ENCODE measurements around the gene FIBCD1.

GRCh38 chr9:130884111-130884531 is 54.9 kb downstream of the FIBCD1 start:
- TF ChIP-seq, protein P1, sequence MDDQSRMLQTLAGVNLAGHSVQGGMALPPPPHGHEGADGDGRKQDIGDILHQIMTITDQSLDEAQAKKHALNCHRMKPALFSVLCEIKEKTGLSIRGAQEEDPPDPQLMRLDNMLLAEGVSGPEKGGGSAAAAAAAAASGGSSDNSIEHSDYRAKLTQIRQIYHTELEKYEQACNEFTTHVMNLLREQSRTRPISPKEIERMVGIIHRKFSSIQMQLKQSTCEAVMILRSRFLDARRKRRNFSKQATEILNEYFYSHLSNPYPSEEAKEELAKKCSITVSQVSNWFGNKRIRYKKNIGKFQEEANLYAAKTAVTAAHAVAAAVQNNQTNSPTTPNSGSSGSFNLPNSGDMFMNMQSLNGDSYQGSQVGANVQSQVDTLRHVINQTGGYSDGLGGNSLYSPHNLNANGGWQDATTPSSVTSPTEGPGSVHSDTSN (IDR thresholded peaks at IDR 0.05): no peak
- TF ChIP-seq CTCF (IDR thresholded peaks at IDR 0.05): no peak
- no peak for TF ChIP-seq POLR2AphosphoS5 (IDR thresholded peaks at IDR 0.05; ENCODE audit: low read depth, low read length)
- TF ChIP-seq, protein P2, sequence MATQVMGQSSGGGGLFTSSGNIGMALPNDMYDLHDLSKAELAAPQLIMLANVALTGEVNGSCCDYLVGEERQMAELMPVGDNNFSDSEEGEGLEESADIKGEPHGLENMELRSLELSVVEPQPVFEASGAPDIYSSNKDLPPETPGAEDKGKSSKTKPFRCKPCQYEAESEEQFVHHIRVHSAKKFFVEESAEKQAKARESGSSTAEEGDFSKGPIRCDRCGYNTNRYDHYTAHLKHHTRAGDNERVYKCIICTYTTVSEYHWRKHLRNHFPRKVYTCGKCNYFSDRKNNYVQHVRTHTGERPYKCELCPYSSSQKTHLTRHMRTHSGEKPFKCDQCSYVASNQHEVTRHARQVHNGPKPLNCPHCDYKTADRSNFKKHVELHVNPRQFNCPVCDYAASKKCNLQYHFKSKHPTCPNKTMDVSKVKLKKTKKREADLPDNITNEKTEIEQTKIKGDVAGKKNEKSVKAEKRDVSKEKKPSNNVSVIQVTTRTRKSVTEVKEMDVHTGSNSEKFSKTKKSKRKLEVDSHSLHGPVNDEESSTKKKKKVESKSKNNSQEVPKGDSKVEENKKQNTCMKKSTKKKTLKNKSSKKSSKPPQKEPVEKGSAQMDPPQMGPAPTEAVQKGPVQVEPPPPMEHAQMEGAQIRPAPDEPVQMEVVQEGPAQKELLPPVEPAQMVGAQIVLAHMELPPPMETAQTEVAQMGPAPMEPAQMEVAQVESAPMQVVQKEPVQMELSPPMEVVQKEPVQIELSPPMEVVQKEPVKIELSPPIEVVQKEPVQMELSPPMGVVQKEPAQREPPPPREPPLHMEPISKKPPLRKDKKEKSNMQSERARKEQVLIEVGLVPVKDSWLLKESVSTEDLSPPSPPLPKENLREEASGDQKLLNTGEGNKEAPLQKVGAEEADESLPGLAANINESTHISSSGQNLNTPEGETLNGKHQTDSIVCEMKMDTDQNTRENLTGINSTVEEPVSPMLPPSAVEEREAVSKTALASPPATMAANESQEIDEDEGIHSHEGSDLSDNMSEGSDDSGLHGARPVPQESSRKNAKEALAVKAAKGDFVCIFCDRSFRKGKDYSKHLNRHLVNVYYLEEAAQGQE (IDR thresholded peaks at IDR 0.05; ENCODE audit: low read depth, low read length): no peak
- no peak for TF ChIP-seq EP300 (IDR thresholded peaks at IDR 0.05; ENCODE audit: borderline replicate concordance in 1 of 2, low read depth in 1 of 2, low read length in 1 of 2)
- no peak for TF ChIP-seq SIN3A (IDR thresholded peaks at IDR 0.05; ENCODE audit: borderline replicate concordance, low read depth, low read length)
- no peak for TF ChIP-seq YY1 (IDR thresholded peaks at IDR 0.05; ENCODE audit: low read depth)
- no peak for TF ChIP-seq RXRA (IDR thresholded peaks at IDR 0.05; ENCODE audit: borderline replicate concordance, low read depth)
- no peak for TF ChIP-seq FOSL2 (IDR thresholded peaks at IDR 0.05; ENCODE audit: borderline replicate concordance, low read depth)
- TF ChIP-seq JUND (IDR thresholded peaks at IDR 0.05): no peak
- TF ChIP-seq GABPA (IDR thresholded peaks at IDR 0.05; ENCODE audit: low read depth): no peak
- no peak for TF ChIP-seq ELF1 (IDR thresholded peaks at IDR 0.05)
- TF ChIP-seq CHD2 (IDR thresholded peaks at IDR 0.05; ENCODE audit: low read length, partially characterized antibody): no peak
- no peak for TF ChIP-seq MXI1 (IDR thresholded peaks at IDR 0.05; ENCODE audit: low read depth, low read length)
